Measurements from ENCODE around the gene YTHDC2.
A peak's percentile ranks its signal among the peaks of the same experiment; 100 is the strongest.
"Not testable (repeated sequence)": the region's sequence is repeated elsewhere in the genome, so short reads cannot be mapped to it uniquely, and the experiment has no call there.

YTHDC2 gene

DNA sequence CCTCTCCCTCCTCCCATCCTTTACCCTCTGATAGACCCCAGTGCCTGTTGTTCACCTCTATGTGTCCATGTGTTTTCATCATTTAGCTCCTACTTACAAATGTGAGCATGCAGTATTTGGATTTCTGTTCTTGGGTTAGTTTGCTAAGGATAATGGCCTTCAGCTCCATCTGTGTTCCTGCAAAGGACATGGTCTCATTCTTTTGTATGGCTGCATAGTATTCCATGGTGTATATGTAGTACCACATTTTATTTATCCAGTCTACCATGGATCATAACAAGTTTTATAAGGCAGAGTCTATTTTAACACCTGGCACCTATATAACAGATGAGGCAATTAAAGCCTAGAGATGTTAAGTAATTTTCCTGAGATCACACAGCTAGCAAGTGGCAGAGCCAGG lies 7.4 kb downstream of the YTHDC2 start:
- no peak for DNase-seq

DNA sequence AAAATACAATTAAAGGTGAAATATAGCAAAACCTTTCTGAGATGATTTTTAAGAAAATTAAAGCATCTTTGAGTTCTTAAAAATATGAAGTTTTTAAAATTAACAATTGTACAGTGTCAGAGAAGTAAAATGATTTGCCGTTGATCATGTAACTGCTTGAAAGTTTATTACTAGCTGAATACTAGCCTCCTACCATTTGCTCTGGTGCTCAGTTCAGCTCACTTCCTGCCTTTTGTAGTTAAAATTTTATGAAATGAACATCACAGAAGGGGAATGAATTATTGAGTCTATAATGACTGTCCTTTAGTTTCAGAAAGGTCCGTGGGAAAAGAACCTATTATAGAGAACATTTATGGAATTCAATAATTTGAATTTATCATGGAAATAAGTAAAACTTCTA lies 9.7 kb downstream of the YTHDC2 start:
- no peak for DNase-seq

DNA sequence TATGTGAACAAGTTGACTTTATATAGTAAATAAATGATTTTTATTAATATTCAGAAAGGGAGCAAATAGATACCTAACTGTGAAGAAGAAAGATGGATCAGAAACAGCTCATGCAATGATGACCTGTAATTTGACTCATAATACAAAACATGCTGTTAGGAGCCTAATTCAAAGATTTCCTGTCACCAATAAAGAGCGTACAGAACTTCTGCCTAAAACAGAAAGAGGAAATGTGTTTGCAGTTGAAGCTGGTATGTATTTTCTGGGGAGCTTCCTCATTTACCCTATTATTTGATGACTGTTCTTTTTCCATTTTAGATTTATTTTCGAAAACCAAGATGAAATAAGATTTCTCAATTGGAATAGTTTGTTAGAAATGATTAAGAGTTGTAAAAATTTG lies 11.4 kb downstream of the YTHDC2 start:
- DNase-seq = no peak

DNA sequence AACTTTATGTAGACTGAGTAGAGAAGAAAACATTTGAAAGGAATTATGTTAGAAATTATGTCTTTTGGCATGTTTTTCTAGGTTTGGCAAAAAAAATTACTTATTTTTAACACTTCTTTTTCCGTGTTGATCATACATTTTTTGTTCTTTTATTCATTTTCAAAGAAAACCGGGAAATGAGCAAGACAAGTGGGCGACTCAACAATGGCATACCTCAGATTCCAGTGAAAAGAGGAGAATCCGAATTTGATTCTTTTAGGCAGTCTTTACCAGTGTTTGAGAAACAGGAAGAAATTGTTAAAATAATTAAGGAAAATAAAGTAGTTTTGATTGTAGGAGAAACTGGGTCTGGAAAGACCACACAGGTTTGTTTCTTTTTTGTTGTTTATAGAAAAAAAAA lies 12.9 kb downstream of the YTHDC2 start:
- no peak for DNase-seq

DNA sequence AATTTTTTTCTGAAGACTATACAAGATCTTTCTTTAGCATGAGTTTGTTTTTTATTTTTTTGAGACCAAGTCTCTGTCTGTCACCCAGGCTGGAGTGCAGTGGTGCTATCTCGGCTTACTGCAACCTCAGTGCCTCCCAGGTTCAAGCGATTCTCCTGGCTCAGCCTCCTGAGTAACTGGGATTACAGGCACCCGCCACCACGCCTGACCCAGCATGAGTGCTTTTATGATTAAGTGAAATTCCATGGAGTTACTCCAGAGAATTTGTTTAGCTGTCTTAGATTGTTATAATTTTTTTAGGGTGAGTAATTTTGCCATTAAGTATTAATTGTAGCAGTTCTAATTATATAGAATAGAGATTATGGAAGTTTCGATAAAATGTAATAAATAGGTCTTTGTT lies 14.3 kb downstream of the YTHDC2 start:
- DNase-seq = no peak

DNA sequence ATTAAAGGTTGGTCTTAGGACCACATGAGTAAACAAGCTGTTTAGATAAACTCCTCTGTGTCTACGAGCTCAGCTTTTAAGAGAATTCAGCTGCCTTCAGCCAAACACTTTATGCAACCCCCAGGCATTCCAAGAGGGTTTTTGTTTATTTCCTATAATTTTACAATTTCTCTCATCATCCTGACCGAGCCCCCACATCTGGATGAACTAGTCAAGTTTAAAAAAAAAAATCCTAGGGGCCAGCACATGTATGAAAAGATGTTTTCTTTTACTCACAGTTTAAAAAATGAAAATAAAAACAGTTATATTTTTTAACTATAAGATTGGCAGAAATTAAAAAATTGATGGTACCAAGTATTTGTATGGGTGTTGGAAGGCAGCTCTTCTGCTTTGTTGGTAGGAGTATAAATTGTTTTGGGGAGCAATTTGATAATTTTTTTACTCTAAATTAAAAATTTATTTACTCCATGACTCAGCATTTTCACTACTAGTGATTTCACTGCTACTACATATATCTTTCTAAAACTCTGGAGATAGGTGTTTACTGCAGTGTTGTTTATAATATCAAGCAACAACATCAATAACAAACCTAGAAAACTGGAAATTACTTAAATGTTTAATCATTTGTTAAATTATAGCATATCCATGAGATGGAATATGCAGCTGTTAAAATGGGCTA lies 18.1 kb downstream of the YTHDC2 start:
- DNase-seq = peak; percentile 39

DNA sequence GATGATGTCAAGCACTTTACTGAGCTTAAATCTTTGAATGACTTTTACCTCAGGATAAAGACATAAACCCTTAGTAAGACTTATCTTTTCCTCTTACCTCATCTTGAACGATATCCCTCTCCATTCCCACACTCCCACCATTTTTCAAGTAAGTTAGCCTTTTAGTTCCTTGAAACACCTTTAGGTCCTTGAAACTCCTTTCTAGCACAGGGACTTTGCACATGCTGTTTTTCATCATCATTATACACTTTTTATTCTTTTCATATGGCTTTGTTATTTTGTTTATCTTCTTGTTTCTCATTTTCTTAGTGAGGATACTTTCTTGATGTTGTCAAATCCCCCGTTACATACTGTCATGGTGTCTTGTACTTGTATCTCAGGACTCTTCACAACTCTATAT lies 24.8 kb downstream of the YTHDC2 start:
- no peak for DNase-seq

DNA sequence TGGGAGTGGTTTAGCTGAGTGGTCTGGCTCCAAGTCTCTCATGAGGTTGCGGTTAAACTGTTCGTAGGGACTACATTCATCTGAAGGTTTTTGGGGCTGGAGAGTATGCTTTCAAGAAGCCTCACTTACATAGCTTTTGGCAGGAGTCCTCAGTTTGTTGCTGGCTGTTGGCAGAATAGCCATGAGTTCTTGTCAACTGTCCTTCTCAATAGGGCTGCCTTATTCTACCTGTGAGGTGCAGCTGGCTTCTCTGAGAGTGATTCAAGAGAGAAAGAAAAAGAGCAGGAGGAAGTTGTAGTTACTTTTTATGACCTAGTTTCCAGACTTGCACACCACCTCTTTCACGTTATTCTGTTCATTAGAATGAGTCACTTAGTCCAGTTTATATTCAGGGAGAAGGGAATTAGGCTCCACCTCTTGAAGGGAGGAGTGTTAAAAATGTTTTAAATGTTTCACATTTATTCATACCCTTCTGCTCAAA lies 33.2 kb downstream of the YTHDC2 start:
- no peak for DNase-seq

DNA sequence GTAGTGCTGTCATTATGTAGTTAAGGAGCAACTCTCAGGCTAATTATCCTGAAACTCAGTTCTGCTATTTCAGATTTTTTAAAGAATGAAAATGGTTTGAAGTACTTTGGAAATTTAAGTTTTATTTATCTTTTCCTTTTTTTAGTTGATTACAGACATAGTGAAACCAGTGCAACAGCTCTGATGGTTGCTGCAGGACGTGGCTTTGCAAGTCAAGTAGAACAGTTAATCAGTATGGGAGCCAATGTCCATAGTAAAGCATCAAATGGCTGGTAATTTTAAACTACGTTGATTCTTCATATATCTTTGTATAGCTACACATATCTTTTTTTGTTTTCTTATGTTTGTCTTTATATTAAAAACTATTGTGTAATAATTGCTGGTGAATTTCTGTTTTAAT lies 34.9 kb downstream of the YTHDC2 start:
- DNase-seq = no peak

DNA sequence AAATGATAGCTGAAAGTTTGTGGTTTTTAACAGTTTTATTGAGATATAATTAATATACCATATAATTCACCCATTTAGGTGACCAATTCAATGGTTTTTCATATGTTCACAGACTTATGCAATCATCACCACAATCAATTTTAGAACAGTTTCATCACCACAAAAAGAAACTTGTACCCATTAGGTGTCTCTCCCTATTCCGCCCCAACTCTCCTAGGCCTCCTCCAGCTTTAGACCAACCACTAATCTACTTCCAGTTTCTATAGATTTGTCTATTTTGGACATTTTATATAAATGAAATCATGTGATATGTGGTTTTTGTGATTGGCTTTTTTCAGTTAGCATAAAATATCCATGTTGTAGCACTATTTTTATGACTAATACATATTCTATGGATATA lies 38.6 kb downstream of the YTHDC2 start:
- no peak for DNase-seq

DNA sequence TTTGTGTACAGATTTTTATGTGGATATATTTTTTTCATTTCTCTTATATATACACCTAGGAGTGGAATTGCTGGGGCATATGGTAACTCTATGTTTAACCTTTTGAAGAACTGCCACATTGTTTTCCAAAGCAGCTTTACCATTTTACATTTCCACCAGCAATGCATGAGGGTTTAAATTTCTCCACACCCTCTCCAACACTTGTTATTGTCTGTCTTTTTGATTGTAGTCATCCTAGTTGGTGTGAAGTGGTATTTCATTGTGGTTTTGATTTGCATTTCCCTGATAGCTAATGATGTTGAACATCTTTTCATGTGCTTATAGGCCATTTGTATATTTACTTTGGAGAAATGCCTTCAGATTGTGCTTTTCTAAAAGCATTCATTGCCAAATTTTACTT lies 39.1 kb downstream of the YTHDC2 start:
- no peak for DNase-seq

DNA sequence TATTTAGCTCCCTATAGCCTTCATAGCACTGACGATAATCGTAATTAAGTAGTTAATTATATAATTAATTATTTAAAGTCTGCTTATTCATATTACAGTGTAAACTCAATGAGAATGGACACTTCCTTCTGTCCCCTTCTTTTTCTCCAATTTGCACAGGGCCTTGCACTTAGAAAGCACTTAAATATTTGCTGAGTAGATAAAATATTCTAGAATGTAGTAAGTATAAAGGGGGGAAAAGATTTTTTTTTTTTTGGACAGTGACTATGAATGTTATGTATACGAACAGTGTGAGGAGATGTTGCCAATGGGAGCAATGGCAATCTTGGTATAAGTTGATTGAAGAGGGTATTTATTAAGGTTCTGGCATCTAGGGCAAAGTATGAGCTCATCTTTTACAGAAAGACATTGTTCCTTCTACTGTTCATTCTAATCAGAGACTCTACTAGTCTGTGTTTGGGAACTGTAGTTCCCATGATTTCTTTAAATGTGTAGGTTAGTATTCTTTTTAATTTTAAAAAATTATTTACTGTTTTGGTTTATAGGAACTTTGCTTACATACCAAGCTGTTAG lies 49.4 kb downstream of the YTHDC2 start:
- DNase-seq = no peak

DNA sequence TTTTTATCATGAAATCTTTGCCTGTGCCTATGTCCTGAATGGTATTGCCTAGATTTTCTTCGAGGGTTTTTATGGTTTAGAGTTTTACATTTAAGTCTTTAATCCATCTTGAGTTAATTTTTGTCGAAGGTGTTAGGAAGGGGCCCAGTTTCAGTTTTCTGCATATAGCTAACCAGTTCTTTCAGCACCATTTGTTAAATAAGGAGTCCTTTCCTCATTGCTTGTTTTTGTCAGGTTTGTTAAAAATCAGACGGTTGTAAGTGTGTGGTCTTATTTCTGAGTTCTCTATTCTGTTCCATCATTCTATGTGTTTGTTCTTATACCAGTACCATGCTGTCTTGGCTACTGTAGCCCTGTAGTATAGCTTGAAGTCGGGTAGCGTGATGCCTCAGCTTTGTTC lies 55.9 kb downstream of the YTHDC2 start:
- no peak for DNase-seq

DNA sequence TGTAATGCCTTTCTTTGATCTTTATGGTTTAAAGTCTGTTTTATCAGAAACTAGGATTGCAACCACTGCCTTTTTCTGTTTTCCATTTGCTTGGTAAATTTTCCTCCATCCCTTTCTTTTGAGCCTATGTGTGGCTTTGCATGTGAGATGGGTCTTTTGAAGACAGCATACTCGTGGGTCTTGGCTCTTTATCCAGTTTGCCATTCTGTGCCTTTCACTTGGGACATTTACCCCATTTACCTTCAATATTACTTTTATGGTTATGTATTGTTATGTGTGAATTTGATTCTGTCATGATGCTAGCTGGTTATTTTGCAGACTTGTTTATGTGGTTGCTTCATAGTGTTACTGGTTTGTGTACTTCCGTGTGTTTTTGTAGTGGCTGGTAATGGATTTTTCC lies 59.2 kb downstream of the YTHDC2 start:
- DNase-seq = no peak

DNA sequence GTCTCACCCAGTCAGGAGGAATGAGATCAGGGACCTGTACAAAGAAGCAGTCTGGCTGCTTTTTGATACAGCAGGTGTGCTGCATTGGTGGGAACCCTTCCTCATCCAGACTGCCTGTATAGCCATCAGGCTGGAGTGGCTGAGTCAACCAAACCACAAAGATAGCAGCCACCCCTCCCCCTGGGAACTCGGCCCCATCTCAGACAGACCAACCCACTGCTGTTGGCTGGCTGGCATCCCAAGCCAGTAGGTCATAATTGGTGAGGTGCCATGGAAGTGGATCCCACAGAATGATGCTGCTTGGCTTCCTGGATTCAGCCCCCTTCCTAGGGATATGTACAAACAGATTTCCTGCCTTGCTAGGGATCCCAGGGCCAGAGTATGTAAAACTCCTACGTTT lies 60.9 kb downstream of the YTHDC2 start:
- DNase-seq = peak; percentile 48

DNA sequence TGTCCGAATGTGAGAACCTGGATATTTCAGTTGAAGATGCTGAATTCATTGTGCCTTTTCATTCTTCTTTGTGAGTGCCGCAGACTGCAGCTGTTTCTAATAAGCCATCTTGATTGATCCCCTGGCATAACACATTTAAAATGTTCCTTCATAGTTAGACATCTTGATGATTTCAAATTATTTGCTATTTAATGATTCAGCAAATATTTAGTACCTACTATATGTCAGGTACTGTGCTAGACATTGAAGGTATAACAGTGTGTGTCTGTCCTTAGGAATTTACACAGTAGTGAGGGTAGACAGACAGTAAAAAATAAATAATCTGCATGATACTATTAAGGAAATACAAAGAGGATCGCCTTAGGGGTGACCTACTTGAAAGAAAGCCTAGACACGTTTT lies 61.6 kb downstream of the YTHDC2 start:
- no peak for DNase-seq

DNA sequence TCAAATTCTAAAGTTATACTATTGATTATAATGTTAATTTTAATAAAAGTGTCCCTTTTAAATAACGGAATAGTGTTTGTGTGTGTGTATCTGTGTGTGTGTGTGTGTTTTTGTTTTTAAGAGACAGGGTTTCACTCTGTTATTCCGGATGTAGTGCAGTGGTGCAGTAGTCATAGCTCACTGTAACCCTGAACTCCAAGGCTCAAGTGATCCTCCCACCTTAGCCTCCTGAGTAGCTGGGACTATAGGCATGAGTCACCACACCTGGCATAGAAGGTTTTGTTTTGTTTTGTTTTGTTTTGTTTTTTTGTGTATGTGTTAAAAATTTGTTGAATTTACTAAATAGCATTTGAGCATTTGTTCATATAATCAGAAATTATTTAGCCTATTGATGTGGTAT lies 64.6 kb downstream of the YTHDC2 start:
- DNase-seq = peak; percentile 15

DNA sequence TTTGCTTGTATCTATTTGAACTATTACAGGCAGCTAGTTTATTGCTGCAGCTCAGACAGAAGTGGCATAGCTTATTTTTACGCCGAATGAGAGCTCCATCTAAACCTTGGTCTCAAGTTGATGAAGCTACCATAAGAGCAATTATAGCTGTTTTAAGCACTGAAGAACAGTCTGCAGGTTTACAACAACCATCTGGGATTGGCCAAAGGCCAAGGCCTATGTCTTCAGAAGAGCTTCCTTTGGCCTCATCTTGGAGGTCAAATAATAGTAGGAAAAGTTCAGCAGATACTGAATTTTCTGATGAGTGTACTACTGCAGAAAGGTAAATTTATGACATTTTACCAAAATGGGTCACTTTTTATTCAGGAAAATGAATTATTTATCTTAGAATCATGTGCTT lies 67.9 kb downstream of the YTHDC2 start:
- no peak for DNase-seq

DNA sequence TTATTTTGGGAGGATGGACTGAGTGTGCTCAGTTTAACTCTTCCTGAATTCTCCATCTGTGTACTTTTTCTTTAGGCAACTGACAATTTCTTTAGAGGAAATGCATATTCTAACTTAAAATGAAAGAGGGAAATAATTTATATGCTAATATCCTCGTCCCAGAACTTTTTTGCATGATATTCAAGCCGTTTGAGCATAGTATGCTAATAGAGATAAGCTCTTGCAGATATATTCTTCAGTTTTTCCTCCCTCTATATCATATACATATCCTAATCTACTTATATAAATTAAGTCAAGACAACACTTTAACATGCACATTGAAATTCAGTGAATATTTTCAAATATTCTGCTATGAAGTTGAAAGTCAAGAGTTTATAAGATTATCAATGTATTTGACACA lies 84.7 kb downstream of the YTHDC2 start:
- DNase-seq = no peak

DNA sequence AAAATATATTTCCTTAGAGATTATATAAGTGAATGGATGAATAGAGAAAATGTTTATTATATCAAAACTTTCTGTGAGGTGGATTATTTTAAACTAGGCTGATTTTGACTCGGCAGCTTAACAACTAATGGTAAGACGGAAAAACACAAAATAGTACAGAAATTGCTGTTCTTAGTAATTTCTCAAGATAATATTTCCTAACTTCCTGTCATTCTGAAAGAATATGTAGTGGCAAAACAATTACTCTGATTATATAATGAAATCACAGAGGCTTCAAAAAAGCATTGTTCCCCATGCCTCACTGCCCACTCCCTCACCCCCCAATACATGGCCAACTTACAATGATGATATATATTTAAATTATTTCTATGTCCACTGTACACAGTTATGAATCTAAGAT lies 85.4 kb downstream of the YTHDC2 start:
- no peak for DNase-seq

DNA sequence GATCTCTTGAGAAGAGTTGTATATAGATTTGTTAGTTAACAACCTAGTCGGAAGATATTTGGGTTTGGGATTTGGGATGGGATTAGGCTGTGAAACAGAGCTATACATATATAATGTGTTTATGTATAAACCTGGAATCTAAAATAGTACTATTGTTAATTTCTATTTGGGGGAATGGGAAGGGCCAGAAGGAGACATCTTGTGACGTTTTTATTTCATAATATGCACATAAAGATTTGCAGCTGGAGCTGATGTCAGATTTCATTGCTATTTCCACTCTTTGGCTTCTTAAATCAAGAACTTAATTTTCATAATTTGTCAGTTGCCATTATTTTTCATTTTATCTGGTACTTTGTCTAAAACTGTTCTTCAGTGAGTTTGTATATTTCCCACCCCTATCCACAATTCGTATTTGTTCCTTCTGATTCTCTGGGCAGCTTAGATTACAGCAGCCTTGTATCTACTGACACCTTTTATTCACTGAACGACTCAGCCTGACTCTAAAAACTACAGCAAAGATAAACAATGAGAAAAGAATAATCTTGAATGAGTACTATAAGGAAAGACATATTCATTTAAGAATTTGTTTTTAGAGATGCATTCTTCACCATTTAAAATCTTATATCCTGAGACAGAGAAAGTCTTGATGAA lies 86.9 kb downstream of the YTHDC2 start:
- no peak for DNase-seq

DNA sequence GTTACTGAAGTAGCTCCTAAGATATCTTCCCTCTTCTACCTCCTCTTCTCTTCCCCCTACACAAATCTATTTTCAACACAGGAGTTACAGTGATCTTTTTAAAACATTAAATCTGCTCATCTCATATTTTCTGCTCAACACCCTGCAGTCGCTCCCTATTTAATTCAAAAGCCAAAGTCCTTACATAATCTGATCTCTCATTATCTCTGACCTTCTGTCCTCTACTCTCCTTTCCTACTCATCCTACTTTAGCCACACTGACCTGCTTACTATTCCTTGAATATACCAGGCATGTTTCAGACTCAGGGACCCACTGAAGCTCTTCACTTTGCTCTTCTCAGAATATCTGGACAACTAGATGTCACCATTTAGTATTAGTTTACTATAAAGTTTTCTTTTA lies 87.9 kb downstream of the YTHDC2 start:
- DNase-seq = no peak

DNA sequence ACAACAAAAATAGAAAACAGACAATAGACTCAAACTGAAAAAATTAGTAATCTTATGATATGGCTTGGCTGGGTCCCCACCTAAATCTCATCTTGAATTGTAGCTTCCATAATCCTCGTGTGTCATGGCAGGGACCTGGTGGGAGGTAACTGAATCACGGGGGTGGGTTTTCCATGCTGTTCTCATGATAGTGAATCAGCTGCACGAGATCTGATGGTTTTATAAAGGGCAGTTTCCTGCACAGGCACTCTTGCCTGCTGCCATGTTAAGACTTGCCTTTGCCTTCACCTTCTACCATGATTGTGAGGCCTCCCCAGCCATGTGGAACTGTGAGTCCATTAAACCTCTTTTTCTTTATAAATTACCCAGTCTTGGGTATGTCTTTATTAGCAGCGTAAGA lies 89.8 kb downstream of the YTHDC2 start:
- not testable (repeated sequence) for DNase-seq

DNA sequence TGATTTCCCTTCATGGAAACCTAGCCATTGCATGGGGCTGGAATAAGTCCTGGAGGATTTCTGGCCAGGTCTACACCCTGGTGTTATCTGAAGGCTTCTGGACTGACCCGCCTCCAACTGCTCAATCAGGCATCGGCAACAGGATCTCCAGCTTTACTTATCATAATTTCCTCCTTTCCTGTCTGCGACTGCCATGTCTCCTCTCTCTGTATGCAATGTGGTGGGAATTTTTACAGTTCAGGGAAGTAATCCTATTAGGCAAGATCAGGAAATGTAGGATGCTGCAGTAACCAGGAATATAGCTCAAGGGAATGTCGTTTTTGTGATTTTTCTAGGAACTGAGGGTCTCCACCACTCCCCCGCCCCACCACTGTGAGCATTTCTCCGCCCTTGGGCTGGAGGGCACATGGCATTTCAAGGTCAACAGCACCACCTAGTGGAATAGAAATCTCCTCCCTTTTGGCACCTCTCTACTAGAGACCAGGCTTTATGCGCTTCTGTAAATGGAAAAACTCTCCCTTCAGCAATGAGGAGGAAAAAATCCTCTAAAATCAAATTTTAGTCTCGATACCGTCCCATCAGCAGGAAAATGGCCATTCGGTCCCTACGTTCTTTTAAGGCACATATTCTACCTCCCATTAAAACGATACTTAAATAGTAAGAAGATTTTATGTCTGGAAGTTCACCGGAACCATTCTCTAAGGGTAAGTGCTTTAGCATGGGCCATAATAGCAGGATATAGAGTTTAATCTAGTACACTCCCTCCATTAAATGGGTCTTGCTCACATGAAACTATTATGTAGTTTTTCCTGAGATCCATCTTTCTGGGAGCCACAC lies 93.0 kb downstream of the YTHDC2 start:
- peak; percentile 79 for DNase-seq

All from DMS53 (cell line).